Osteocyte (in vitro differentiated cells): ENCODE data around the gene STX19. TPM values are rescaled to one million over a fixed set of nuclear protein-coding genes. Genes with fewer than 3 reads are reported as not detected.

Experiments used
- DNase-seq: peaks from one replicate; pipeline ENCODE4 v3.0.0; 2021; ENCODE audit warnings: mixed read lengths; ENCODE audit not compliant: unreplicated experiment; ENCODE audit errors: extremely low spot score
- H3K27ac Mint-ChIP-seq: one replicate; pipeline ENCODE4 v1.8.0; 2021; ENCODE audit warnings: mild to moderate bottlenecking, mixed read lengths; ENCODE audit not compliant: unreplicated experiment
- H3K27me3 Mint-ChIP-seq: one replicate; pipeline ENCODE4 v1.8.0; 2021; ENCODE audit warnings: mixed read lengths; ENCODE audit not compliant: unreplicated experiment
- H3K36me3 Mint-ChIP-seq: one replicate; pipeline ENCODE4 v1.8.0; 2021; ENCODE audit warnings: mixed read lengths; ENCODE audit not compliant: unreplicated experiment
- H3K4me1 Mint-ChIP-seq: one replicate; pipeline ENCODE4 v1.8.0; 2021; ENCODE audit warnings: mixed read lengths; ENCODE audit not compliant: unreplicated experiment
- H3K4me3 Mint-ChIP-seq: one replicate; pipeline ENCODE4 v1.8.0; 2021; ENCODE audit warnings: mild to moderate bottlenecking, moderate library complexity, mixed read lengths; ENCODE audit not compliant: unreplicated experiment
- H3K9me3 Mint-ChIP-seq: one replicate; pipeline ENCODE4 v1.8.0; 2021; ENCODE audit warnings: mixed read lengths; ENCODE audit not compliant: unreplicated experiment
- total RNA-seq: library from RNA; stranded (reverse); gene quantifications from 2 replicates; pipeline ENCODE4 v1.2.1, GENCODE V29; 2021
- TF ChIP-seq, protein P1 (sequence below): fragments of 200-600 bp; sonication (generic); IDR thresholded peaks from 2 replicates; pipeline ENCODE4 v1.5.0; 2021; ENCODE audit warnings: antibody characterized with exemption, mild to moderate bottlenecking, moderate library complexity

Gene STX19
- total RNA-seq, 1 donor from 2014 or later: not detected

DNA sequence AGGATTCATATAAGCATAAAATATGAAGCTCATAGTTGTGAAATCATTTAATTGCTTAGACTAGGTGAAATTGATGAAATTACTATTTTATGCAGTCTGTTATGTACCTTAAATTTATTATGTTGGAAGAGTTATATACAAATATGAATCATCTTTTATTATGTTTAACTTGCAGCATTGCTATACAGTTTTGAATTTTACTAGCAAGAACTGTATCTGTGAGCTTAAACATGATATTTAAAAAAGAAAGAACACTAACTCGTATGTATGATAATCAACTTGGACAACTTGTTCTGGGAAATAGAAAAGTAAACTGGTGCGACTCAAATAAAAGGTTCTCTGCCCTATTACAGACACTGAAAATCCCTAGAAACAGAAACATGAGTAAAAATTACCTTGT, 1.8 kb downstream of the STX19 start:
- DNase-seq: no peak
- Mint-ChIP-seq H3K4me1 (peaks cover 9% of the 10 kb centered on the region), H3K4me3 (no peak overlapping the region), H3K27ac (no peak overlapping the region), H3K9me3 (peaks cover 2% of the 10 kb centered on the region), H3K27me3 (no peaks in the 10 kb centered on the region), H3K36me3 (peaks cover 6% of the 10 kb centered on the region)
- TF ChIP-seq, protein P1, sequence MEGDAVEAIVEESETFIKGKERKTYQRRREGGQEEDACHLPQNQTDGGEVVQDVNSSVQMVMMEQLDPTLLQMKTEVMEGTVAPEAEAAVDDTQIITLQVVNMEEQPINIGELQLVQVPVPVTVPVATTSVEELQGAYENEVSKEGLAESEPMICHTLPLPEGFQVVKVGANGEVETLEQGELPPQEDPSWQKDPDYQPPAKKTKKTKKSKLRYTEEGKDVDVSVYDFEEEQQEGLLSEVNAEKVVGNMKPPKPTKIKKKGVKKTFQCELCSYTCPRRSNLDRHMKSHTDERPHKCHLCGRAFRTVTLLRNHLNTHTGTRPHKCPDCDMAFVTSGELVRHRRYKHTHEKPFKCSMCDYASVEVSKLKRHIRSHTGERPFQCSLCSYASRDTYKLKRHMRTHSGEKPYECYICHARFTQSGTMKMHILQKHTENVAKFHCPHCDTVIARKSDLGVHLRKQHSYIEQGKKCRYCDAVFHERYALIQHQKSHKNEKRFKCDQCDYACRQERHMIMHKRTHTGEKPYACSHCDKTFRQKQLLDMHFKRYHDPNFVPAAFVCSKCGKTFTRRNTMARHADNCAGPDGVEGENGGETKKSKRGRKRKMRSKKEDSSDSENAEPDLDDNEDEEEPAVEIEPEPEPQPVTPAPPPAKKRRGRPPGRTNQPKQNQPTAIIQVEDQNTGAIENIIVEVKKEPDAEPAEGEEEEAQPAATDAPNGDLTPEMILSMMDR: no peak

DNA sequence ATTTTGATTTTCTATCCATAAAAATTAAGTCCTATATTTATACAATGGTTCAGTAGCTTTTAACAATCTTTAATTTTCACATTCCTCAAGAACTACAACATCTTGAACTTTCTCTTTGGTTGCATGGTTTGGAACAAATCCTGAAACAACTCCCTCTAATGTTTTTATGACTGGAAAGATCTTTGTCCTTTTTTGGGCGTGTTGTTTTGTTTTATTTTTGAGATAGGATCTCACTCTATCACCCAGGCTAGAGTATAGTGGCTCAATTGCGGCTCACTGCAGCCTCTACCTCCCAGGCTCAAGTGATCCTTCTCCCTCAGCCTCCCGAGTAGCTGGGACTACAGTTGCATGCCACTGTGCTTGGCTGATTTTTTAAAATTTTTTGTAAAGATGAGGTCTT, 4.0 kb downstream of the STX19 start:
- H3K36me3 Mint-ChIP-seq: peaks cover 1% of the 10 kb centered on the region
- H3K4me3 Mint-ChIP-seq: no peak overlapping the region
- H3K9me3 Mint-ChIP-seq: no peaks in the 10 kb centered on the region
- no peak for DNase-seq
- peak overlapping the region; percentile 16 for H3K27ac Mint-ChIP-seq
- TF ChIP-seq, protein P1: no peak
- no peaks in the 10 kb centered on the region for H3K27me3 Mint-ChIP-seq
- peaks cover 9% of the 10 kb centered on the region for H3K4me1 Mint-ChIP-seq

DNA sequence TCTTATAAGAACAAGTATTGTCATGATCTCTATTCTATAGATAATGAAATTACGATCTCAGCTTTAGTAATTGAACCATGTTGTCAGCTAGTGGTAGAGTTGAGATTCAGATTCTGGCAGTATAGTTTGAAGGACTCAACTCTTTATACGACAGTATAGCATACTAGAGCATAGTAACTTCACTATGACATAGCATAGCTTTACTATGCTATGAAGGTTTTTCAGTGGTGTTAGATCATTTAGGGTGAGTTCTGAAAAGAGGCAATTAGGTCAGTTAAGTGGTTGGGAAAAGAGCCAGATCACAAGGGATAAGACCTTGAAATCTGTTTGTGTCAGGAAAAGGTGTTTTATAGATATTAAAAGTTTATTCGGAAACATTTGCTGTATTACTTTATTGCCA, 8.1 kb downstream of the STX19 start:
- no peak overlapping the region for H3K27ac Mint-ChIP-seq
- peaks cover 3% of the 10 kb centered on the region for H3K36me3 Mint-ChIP-seq
- DNase-seq: no peak
- TF ChIP-seq, protein P1: no peak
- H3K4me1 Mint-ChIP-seq: peaks cover 9% of the 10 kb centered on the region
- no peaks in the 10 kb centered on the region for H3K9me3 Mint-ChIP-seq
- no peaks in the 10 kb centered on the region for H3K27me3 Mint-ChIP-seq
- no peak overlapping the region for H3K4me3 Mint-ChIP-seq

DNA sequence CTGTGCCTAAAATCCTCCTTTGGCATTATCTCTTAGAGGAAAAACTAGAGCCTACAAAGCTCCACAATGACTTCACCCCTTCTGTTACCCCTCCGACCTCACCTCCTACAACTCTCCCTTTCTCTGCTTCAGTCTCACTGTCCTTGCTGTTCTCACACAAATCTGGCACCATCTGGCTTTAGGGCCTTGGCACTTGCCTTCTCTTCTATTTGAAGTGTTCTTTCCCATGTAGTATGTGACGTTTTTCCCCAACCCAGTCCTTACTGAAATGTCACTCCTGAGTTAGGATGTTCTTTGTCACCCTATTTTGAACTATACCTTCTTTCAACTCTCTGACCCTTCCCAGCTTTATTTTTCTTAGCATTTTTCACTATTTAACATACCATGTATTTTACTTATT, 8.7 kb downstream of the STX19 start:
- H3K27ac Mint-ChIP-seq: no peak overlapping the region
- no peak overlapping the region for H3K4me3 Mint-ChIP-seq
- no peak for DNase-seq
- H3K4me1 Mint-ChIP-seq: peaks cover 9% of the 10 kb centered on the region
- no peaks in the 10 kb centered on the region for H3K9me3 Mint-ChIP-seq
- TF ChIP-seq, protein P1: no peak
- peaks cover 8% of the 10 kb centered on the region for H3K36me3 Mint-ChIP-seq
- no peaks in the 10 kb centered on the region for H3K27me3 Mint-ChIP-seq

DNA sequence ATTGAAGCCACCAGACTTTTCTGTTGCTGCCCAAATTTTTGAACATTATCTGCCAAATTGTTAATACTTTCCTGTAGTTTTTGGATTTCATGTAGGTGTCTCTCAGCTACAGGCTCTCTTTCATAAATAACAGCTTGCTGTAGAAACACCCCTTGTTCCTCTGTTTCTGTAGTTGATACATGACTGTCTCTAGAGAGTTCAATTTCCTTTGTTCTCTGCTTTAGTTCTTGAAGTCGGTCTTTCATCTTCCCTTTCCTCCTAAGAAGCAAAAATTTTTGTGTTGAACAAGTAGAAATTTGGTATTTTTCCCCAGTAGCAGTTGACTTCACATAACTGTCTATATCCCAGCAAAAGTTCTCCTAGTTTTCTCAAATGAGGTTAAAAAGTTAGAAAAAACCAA, 13.4 kb downstream of the STX19 start:
- no peak for DNase-seq
- TF ChIP-seq, protein P1: no peak
- Mint-ChIP-seq H3K27me3 (no peaks in the 10 kb centered on the region), H3K9me3 (no peaks in the 10 kb centered on the region), H3K4me3 (no peak overlapping the region), H3K4me1 (no peaks in the 10 kb centered on the region), H3K36me3 (peaks cover 9% of the 10 kb centered on the region), H3K27ac (no peak overlapping the region)
